ENCODE measurements around the gene KYAT1.
A peak's percentile ranks its signal among the peaks of the same experiment; 100 is the strongest.
"Not testable (repeated sequence)": the region's sequence is repeated elsewhere in the genome, so short reads cannot be mapped to it uniquely, and the experiment has no call there.

The KYAT1 gene

GRCh38 chr9:128882677-128883603 lies 1.2 kb upstream of the KYAT1 start:
- peak in 1 of 2 donors; percentile 62 for DNase-seq

- no peak for DNase-seq
These were observed 3.9 kb downstream of the KYAT1 start for GRCh38 chr9:128877852-128878251.

DNA sequence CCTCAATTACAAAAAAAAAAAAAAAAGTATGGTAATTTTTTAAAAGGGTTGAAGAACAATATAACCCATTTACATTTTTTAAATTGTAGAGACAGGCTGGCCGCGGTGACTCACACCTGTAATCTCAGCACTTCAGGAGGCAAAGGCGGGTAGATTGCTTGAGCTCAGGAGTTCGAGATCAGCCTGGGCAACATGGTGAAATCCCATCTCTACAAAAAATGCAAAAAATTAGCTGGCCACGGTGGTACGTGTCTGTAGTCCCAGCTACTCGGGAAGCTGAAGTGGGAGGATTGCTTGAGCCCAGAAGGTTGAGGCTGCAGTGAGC lies 10.8 kb downstream of the KYAT1 start:
- not testable (repeated sequence) for DNase-seq

DNA sequence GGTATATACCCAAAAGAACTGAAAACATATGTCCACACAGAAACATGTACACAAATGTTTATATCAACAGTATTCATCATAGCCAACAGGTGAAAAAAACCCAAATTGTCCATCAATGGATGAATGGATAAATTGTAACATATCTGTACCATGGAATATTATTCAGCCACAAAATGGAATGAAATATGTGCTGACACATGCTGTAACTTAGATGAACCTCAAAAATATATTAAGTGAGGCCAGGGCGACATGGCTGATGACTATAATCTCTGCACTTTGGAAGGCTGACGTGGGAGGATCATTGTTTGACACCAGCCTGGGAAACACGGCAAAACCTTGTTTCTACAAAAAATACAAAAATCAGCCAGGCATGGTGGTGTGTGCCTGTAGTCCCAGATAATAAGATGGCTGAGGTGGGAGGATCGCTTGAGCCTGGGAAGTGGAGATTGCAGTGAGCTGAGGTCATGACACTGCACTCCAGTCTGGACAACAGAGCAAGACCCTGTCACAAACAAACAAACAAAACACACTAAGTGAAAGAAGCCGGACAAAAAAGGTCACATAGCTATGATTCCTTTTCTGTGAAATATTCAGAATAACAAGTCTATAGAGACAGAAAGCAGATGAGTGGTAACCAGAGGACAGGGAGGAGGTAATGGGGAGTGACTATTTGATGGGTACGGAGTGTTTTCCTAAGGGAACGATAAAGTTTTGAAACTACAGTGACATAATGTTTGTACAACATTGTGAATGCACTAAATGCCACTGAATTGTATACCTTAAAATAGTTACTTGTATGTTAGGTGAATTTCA lies 11.4 kb downstream of the KYAT1 start:
- no peak for DNase-seq

DNA sequence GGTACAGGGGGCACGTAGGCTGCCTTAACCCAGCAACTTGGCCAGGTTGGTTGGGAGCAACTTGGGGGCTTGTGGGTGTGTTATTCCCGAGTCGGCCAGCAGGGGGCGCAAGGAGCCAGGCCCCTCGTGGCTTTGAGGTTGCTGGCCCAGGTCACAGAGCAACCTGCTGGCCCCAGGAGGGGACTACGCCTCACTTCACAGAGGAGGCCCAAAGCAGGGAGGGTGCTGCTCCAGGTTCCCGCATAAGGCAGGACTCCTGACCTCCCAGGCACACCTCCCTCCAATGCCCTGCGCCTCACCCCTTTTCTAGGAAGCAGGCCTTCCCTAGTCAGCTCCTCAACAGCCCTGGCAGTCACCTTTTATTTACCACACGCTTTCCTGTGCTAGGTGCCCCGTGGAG lies 18.1 kb downstream of the KYAT1 start:
- peak in 1 of 2 donors; percentile 87 for DNase-seq

DNA sequence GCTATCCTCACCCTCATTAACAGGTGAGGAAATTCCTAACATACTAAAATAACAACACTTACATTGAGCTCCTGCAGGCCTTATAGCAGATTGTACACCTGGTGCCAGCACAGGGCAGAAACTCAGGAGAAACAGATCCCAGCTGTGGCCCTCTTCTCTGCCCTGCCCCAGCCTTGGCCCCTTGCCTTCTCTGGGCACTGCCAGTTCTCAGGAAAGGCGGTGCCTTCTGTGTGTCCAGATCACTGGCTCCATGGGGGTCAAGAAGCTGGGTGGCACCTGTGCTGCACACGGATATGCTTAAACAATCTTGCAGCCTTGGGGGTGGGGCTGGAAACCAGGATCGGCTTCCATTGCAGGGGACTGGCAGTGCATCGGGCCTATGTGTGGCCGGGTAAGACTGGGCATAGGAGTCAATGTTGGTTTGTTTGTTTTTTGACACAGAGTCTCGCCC lies 19.3 kb downstream of the KYAT1 start:
- DNase-seq: no peak

DNA sequence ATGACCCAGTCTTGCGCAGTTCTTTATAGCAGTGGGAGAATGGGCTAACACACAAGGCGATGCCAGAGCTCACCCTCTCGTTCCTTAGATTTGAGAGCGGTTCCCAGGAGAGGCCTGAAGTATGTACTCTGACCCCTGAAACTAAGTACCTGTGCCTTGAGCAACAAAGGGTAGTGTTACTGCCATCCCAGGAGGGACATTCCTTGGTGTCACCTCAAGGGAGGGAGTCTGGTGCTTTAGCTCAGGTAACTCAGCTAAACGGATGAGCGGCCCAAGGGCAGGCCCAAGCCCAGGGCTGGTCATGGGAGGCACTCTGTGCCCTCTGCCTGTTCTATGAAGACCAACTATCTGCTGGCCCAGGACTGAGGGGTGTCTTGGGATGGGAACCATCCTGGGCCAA lies 20.2 kb downstream of the KYAT1 start:
- DNase-seq: no peak

- DNase-seq: no peak
These were observed 20.8 kb downstream of the KYAT1 start for GRCh38 chr9:128860937-128861336.

DNA sequence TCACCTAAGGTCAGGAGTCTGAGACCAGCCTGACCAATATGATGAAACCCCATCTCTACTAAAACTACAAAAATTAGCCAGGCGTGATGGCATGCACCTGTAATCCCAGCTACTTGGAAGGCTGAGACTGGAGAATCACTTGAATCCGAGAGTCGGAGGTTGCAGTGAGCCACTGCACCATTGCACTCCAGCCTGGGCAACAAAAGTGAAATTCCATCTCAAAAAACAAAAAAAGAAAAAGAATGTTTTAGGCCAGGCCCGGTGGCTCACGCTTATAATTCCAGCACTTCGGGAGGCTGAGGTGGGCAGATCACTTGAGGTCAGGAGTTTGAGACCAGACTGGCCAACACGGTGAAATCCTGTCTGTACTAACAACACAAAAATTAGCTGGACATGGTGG lies 23.3 kb downstream of the KYAT1 start:
- not testable (repeated sequence) for DNase-seq

DNA sequence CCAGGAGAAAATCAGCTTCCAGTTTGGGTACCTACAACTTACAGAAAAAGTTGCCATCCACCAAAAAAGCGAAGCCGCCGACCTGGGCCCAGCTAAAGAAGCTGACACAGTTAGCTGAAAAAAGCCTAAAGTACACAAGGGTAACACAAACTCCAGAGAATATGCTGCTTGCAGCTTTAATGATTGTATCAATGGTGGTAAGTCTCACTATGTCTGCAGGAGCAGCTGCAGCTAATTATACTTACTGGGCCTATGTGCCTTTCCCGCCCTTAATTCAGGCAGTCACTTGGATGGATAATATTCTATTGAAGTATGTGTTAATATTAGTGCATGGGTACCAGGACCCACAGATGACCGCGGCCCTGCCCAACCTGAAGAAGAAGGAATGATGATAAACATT lies 27.3 kb downstream of the KYAT1 start:
- not testable (repeated sequence) for DNase-seq

DNA sequence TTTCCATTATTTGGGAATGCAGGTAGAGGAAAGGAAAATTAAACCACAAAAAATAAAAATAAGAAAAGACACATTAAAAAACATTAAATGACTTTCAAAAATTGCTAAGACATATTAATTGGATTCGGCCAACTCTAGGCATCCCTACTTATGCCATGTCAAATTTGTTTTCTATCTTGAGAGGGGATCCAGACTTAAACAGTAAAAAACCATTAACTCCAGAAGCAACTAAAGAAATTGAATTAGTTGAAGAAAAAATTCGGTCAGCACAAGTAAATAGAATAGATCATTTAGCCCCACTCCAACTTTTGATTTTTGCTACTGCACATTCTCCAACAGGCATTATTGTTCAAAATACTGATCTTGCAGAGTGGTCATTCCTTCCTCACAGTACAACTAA lies 29.1 kb downstream of the KYAT1 start:
- not testable (repeated sequence) for DNase-seq

DNA sequence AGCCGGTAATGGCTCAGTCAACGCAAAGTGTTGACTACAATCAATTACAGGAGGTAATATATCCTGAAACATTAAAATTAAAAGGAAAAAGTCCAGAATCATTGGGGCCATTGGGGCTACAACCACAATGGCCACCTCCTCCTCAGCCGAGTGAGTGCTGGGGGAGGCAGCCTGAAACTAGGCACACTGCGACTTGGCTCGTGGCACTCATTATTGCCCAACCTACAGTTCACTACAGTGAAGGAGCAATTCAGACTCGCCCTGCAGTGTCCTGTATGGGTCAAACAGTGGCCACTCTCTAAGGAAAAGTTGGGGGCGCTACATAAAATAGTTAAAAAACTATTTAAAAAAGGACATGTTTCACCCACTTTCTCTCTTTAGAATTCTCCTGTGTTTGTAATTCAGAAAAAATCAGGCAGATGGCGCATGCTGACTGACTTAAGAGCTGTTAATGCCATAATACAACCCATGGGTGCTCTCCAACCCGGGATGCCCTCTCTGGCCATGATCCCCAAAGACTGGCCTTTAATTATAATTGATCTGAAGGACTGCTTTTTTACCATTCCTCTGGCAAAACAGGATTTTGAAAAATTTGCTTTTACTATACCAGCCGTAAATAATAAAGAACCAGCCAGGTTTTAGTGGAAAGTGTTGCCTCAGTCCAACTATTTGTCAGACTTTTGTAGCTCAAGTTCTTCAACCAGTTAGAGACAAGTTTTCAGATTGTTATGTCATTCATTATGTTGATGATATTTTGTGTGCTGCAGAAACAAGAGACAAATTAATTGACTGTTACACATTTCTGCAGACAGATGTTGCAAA lies 29.8 kb downstream of the KYAT1 start:
- peak; percentile 40 to 72 for DNase-seq

DNA sequence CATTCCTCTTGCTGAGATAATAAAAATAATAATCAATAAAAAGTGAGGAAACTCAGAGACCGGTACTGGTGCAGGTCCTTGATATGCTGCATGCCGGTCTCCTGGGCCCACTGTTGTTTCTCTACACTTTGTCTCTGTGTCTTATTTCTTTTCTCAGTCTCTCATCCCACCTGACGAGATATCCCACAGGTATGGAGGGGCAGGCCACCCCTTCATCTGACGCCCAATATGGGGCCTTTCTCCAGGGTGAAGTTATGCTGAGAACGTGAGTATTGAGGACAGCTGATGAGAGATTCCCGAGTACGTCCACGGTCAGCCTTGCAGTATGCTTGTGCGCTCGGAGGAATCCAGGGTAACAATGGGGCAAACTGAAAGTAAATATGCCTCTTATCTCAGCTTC lies 30.7 kb downstream of the KYAT1 start:
- not testable (repeated sequence) for DNase-seq

DNA sequence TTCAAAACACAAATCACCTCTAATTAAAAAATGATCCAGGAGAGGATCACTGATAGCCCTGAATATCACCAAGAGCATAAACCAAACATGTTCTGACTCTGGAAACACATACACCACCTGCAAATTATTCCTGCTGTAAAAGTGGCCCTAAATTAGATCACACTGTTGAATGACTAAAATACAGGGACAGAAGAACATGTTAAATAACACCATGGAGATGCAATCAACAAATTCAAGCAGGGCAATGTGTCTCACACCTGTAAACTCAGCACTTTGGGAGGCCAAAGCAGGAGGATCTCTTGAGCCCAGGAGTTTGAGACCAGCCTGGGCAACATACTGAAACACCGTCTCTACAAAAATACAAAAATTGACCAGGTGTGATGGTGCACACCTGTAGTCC lies 33.9 kb downstream of the KYAT1 start:
- DNase-seq: no peak

DNA sequence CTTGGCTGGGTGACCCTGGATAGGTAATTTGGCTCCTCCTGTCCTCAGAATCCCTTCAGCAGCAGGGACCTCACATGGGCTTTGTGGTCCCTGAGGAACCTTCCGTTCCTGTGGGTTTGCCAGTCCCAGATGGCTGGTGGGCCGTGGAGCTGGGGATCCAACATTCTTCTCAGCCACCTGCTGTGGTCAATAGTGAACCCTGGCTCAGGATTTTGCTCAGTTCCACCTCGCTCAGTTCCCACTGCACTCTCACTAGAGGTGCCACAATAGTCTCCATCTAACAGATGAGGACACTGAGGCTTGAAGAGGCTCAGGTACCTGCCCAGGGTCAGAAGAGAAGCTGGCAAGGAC lies 35.1 kb downstream of the KYAT1 start:
- no peak for DNase-seq

DNA sequence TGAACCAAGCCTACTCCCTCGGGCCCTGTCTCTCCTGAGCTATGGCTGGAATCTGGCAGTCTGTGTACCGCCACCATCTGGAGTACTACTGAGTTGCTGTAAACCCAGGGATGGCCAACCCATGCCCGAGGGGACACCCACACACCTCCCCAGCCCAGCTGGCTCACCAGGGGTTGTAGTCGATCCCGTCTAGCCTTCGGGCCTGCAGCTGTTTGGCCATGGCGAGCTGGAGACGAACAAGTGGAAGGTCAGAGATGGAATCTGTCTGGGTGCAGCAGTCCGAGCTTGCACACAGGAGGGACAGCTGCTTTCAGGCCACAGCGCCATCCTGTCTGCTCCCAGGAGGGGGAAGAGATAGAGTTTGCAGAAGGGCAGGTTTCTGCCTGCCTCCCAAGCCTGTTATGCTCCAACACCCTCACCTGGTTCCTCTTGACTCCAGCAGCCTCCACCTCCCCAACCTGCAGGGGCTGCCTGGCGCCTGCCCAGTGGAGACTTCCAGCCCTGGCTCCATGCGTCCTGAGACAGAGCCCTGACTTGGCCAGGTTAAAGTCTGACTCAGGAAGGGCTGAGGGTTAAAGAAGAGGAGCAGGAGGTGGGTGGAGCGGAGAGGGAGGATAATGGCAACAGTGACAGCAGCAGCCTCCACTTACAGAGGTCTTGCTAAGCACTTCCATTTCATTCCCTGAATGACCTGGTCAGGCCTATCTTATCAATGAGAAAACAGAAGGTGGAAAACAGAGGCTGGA lies 36.4 kb downstream of the KYAT1 start:
- DNase-seq: no peak

- not testable (repeated sequence) for DNase-seq
These were observed 38.6 kb downstream of the KYAT1 start for GRCh38 chr9:128843171-128843570.

GRCh38 chr9:128841694-128842492 lies 39.9 kb downstream of the KYAT1 start:
- DNase-seq: peak in 1 of 2 donors; percentile 51

- no peak for DNase-seq
These were observed 41.2 kb downstream of the KYAT1 start for GRCh38 chr9:128840524-128840923.

- no peak for DNase-seq
These were observed 43.4 kb downstream of the KYAT1 start for GRCh38 chr9:128838338-128838737.

GRCh38 chr9:128836509-128837145 lies 45.1 kb downstream of the KYAT1 start:
- no peak for DNase-seq

Measured in inflammatory macrophage treated with lipopolysaccharide for 1 hour (primary cell).